Lower lobe of right lung (tissue), 2 donors: ENCODE measurements around the gene SMPD3. TPM values are rescaled to one million over a fixed set of nuclear protein-coding genes. Genes with fewer than 3 reads are reported as not detected.

Source experiments
- ATAC-seq, 2 donors: fragments of 200-7000 bp; cut with Tn5 transposase; one replicate each; pipeline ENCODE4 v1.9.1; 2020 to 2022; ENCODE audit warnings: mild to moderate bottlenecking in 2 of 2, moderate library complexity in 2 of 2
- DNase-seq: peaks from one replicate; pipeline ENCODE4 v3.0.0-alpha.2; 2020
- H3K27ac ChIP-seq: fragments of 200-600 bp; one replicate; pipeline ENCODE4 v1.8.0; 2022
- H3K27me3 ChIP-seq: fragments of 200-600 bp; one replicate; pipeline ENCODE4 v1.8.0; 2022; ENCODE audit warnings: low read depth
- H3K36me3 ChIP-seq: fragments of 200-600 bp; one replicate; pipeline ENCODE4 v1.8.0; 2022; ENCODE audit warnings: mild to moderate bottlenecking
- H3K4me1 ChIP-seq: fragments of 200-600 bp; one replicate; pipeline ENCODE4 v1.8.0; 2022
- H3K4me3 ChIP-seq: fragments of 200-600 bp; one replicate; pipeline ENCODE4 v1.8.0; 2022; ENCODE audit warnings: mild to moderate bottlenecking
- H3K9me3 ChIP-seq: fragments of 200-600 bp; one replicate; pipeline ENCODE4 v1.8.0; 2022
- intact Hi-C: fragments of 100-400 bp; cut with DNase I; formaldehyde crosslinking; loops from one replicate; pipeline ENCODE4 v1.11.0; 2022
- total RNA-seq: library from RNA; stranded (reverse); fragmentation: NEBNext Ultra II Directional; extraction: Animal tissue kit (Norgen Biotek cat#: 25700); gene quantifications from one replicate; pipeline ENCODE4 v1.2.1, GENCODE V29; 2021
- TF ChIP-seq, protein P1 (sequence below): fragments of 200-600 bp; IDR thresholded peaks from one replicate; pipeline ENCODE4 v1.8.0; 2022; ENCODE audit warnings: antibody characterized with exemption, mild to moderate bottlenecking
- donor health status: DM: no; HTN: yes; CAD: no; lungs with severe emphysema.

SMPD3 gene
- total RNA-seq, 1 donor from 2014 or later: 3.6 TPM

DNA sequence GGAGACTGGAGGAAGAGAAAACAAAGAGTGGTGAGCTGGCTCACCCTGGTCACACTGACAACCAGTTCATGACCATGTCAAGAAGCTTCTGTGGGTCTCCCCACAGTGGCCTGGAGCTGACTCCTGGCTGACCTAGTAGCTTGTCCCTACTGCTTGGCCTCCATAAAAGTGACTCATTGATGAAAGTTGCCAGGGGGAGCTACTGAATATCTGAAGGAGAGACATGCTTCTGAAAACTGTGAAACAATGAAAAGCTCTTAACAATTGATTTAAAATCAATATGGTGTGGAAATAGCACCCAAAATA lies 22.0 kb downstream of the SMPD3 start:
- intact Hi-C loops: no loop called here
- no peaks in the 10 kb centered on the region for H3K4me1 ChIP-seq
- ATAC-seq: no peak
- H3K27me3 ChIP-seq: no peaks in the 10 kb centered on the region
- no peak overlapping the region for H3K4me3 ChIP-seq
- no peak overlapping the region for H3K27ac ChIP-seq
- DNase-seq: no peak
- no peaks in the 10 kb centered on the region for H3K36me3 ChIP-seq
- TF ChIP-seq, protein P1, sequence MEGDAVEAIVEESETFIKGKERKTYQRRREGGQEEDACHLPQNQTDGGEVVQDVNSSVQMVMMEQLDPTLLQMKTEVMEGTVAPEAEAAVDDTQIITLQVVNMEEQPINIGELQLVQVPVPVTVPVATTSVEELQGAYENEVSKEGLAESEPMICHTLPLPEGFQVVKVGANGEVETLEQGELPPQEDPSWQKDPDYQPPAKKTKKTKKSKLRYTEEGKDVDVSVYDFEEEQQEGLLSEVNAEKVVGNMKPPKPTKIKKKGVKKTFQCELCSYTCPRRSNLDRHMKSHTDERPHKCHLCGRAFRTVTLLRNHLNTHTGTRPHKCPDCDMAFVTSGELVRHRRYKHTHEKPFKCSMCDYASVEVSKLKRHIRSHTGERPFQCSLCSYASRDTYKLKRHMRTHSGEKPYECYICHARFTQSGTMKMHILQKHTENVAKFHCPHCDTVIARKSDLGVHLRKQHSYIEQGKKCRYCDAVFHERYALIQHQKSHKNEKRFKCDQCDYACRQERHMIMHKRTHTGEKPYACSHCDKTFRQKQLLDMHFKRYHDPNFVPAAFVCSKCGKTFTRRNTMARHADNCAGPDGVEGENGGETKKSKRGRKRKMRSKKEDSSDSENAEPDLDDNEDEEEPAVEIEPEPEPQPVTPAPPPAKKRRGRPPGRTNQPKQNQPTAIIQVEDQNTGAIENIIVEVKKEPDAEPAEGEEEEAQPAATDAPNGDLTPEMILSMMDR: no peak
- H3K9me3 ChIP-seq: no peaks in the 10 kb centered on the region

DNA sequence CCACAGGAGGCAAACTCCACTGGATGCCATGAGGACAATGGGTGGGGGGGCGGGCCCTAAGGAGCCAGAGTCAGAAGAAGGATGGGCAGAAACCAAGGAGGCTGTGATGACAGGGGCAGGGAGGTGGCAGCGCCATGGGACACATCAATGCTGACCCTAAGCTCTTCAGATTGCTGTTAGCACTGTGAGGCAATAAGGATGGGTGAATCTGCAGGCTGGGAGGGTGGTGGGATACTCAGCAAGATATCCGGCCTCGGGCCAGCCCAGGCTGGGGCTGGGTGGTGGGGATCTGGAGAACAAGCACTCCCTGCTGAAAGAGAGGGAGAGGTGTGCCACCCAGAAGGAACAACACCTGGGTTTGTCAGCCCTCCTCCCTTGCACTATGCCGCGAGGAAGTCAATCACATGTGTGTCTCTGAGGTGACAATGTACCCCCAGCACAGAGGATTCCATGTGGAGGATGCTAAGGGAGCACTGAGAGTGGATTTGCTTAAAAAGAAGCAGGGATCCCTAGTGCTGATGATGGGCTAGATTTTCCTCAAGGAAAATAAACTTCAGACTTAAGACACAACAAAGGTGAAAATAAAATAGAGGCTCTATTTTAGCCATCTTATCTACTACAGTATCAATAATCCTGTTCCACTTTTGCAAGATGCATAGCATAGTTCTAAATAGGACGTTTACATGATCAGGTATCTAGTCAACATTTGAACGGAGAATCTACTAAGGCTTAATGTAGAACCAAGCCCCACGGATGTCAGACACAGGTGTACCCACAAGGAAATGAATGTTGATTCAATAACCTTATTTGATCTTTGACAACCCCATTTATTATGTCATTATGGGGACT lies 22.6 kb downstream of the SMPD3 start:
- DNase-seq (no peak), ATAC-seq (no peak)
- Histone ChIP-seq H3K27me3 (no peaks in the 10 kb centered on the region), H3K4me3 (no peak overlapping the region), H3K9me3 (no peaks in the 10 kb centered on the region), H3K27ac (no peak overlapping the region), H3K4me1 (no peaks in the 10 kb centered on the region), H3K36me3 (no peaks in the 10 kb centered on the region)
- TF ChIP-seq, protein P1: no peak
- intact Hi-C loops: no loop called here

DNA sequence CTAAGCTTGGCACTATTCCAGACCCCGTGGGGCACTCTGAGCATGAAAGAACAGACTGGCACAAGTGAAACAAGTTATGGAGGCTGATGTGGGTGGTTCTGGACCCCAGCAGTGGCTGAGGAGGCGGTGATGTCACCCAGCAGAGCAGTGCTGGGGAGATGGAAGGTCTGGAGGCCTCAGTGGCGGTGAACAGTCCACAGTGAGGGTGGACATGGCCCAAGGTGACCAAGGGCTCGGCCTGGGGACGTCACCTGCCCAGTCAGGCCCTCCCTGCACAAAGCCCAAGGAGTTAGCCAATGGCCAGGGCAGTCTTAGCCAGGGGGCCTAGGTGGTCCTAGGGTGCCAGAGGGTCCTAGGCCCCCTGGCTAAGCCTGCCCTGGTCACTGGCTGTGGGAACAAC lies 24.5 kb downstream of the SMPD3 start:
- no peaks in the 10 kb centered on the region for H3K27me3 ChIP-seq
- no peak for DNase-seq
- no peak for ATAC-seq

DNA sequence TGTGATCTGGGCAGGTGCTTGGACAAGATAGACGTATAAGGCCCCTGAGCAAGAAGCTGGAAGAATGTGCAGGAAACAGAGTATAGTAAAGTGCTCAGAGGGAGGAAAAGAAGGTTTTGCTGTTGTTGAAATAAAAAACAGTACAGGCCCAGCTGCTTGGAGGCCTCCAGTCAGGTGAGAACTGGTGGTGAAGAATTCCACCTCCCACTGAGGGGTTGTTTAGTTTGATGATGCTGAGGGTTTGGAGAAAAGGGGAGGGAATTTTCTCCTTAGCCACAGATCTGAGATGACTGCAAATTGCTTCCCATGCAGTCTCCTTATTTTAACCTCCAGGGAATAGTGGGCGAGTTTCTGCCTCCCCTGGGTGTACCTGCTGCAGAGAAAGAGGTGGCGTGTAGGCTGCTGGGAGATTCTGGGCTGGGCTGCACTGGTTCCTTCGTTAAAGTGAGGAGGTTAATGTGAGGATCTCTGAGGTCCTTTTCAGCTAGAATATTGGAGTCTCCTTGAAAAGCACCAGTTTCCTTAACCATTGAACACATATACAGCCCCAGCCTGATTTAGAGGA lies 25.8 kb downstream of the SMPD3 start:
- peaks cover 13% of the 10 kb centered on the region for H3K4me1 ChIP-seq
- TF ChIP-seq, protein P1: no peak
- no peak overlapping the region for H3K4me3 ChIP-seq
- no peak for DNase-seq
- no peaks in the 10 kb centered on the region for H3K9me3 ChIP-seq
- no peak overlapping the region for H3K27ac ChIP-seq
- no peaks in the 10 kb centered on the region for H3K27me3 ChIP-seq
- no peak for ATAC-seq
- intact Hi-C loops: no loop called here
- H3K36me3 ChIP-seq: no peaks in the 10 kb centered on the region

More for the DNA sequence above, 24.5 kb downstream of the SMPD3 start:
- H3K36me3 ChIP-seq: no peaks in the 10 kb centered on the region
- no peak overlapping the region for H3K4me3 ChIP-seq
- no peak overlapping the region for H3K27ac ChIP-seq
- TF ChIP-seq, protein P1: no peak
- peaks cover under 1% of the 10 kb centered on the region for H3K4me1 ChIP-seq
- intact Hi-C loops: no loop called here
- no peaks in the 10 kb centered on the region for H3K9me3 ChIP-seq

DNA sequence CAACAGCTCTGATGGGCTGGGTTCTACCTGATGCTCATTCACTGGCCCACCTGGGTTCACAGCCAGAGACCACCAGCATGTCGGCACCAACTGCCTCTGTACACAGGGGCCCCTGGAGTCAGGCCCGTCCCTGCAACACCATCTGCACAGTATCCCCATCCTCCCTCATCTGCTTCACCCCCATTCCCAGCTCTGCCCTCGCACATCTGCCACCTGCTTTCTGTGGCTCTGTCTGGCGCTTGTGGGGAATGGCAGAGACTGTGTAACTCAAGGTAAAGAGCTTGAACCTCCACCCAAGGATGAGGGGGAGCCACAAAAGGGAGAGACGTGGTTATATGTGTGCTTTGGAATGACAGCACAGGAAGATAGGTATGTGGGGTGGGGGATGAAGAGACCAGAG lies 27.2 kb downstream of the SMPD3 start:
- no peak for DNase-seq
- no peak overlapping the region for H3K4me3 ChIP-seq
- intact Hi-C loops: no loop called here

More for the DNA sequence above, 27.2 kb downstream of the SMPD3 start:
- H3K36me3 ChIP-seq: no peaks in the 10 kb centered on the region
- no peaks in the 10 kb centered on the region for H3K9me3 ChIP-seq
- H3K4me1 ChIP-seq: peaks cover 27% of the 10 kb centered on the region
- H3K27ac ChIP-seq: no peak overlapping the region
- no peaks in the 10 kb centered on the region for H3K27me3 ChIP-seq
- TF ChIP-seq, protein P1: no peak
- no peak for ATAC-seq
